NCI-H128 (cell line): Measurements from ENCODE around the gene TMEM218.

Experiments used
- DNase-seq: peaks from one replicate; lab custom pipeline; 2025; ENCODE audit not compliant: unreplicated experiment; lab: John Stamatoyannopoulos, UW

Gene TMEM218

DNA sequence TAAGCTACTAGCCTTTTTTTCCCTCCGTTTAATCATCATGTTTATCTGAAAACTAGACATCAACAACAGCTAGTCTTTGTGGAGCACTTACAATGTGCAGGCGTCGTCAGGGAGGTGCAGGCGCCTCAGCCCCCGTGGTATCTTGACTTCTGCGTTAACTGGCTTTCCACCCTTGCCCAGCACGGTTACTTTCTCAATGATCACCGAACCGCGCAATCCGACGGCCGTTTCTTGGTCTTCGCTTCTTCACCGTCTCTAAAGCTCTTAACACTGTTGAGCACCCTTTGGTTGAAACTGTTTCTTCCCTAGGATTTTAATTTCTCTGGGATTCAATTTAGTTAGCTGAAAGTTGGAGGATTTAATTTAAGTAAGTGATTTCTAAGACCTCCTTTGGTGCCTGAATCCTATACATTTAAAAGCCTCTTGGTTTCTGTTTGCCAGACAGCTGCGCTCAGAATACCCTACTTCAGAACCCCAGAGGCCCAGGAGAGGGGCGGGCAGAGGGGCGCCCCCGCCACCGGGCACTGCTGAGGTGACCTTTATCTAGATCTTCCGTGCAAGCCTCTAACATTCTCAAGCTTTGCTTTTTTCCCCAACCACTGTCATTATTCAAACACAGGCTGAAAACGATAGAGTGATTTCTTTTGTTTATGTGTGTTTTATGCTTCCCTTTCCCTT lies 18.0 kb upstream of the TMEM218 start:
- DNase-seq, result no peak

DNA sequence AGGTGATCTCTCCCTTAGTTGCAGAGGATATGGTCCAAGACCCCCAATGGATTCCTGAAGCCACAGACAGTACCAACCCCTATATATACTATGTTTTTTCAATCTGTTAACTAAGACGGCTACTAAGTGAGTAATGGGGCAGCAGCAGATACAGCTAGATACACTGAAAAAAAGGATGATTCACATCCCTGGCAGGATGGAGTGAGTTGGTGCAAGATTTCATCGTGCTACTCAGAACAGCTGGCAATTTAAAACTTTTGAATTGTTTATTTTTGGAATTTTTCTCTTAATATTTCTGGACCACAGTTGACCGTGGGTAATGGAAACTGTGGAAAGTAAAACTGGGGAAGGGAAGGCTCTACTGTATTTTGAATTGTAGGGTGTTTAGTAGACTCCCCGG lies 17.0 kb upstream of the TMEM218 start:
- DNase-seq, result no peak

GRCh38 chr11:125124618-125124992 lies 13.2 kb upstream of the TMEM218 start:
- no peak for DNase-seq

GRCh38 chr11:125123947-125124617 lies 12.7 kb upstream of the TMEM218 start:
- no peak for DNase-seq

DNA sequence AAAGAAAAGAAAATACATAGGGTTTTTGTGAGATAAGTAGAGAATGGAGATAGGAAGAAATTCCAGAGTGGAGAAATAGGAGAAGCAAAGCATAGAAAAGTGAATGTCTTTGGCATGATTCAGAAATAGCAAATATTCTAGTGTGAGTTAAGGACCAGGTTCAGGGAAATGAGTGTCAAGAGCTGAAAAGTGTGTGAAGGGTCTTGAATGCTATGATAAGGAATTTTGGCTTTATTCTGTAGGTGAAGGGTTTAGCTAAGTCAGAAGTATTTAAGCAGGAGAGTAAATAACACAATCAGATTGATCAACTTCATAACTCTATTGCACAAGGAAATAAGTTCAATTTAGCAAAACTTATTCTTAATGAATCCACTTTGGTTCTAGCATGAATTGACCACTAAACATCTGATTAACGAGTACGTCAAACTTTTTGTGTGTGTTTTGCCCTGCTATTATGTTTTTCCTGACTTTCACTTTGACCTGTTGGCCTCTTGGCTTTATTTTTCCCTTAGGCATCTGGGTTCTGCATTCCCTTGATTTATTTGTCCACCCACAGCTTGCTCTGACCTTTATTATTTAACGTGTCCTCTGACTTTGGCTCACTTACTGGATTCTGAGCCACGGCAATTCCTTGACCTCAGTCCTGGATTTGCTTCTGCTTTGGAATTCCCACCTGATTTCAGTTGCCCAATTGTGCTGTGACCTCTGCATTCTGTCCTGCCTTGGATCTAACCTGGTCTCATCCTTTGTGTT lies 11.9 kb upstream of the TMEM218 start:
- DNase-seq, result no peak

DNA sequence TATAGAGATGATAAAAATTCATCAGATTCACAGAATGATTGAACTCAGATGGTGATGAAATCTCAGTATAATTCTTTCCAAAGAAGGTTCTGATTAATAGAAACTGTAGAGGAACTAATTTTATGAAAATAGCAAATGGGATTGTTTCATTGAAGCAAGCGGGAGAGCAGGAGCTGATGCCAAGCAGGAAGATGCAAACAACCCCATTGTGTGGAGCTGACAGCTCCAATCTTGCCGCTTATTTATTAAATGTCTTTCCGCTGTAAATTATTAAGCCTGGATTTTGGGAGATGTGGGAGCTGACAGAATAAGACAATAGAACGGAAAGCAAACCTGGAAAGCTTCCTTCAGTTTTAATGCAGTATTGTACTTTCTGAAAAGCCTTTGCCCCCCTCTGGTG lies 6.0 kb upstream of the TMEM218 start:
- no peak for DNase-seq

- no peak for DNase-seq
Measured at GRCh38 chr11:125114518-125114917, 3.1 kb upstream of the TMEM218 start.

GRCh38 chr11:125112208-125112604 lies 780 bp upstream of the TMEM218 start:
- no peak for DNase-seq

DNA sequence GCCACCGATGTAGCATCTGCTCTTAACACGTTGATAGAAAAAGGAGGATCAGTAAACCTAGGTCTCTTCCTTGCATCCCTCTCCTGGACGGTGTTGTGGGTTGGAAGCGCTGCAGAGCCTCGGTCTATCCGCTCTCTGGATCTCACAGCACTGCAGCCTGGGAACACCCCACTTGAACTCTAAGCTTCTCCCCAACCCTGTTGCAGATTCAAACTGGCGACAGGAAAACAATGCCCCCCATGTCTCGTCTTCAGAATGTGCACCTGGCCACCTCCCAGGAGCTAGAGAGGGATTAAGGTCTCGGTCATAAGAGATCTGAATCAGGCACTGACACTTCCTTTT lies 454 bp downstream of the TMEM218 start:
- no peak for DNase-seq

DNA sequence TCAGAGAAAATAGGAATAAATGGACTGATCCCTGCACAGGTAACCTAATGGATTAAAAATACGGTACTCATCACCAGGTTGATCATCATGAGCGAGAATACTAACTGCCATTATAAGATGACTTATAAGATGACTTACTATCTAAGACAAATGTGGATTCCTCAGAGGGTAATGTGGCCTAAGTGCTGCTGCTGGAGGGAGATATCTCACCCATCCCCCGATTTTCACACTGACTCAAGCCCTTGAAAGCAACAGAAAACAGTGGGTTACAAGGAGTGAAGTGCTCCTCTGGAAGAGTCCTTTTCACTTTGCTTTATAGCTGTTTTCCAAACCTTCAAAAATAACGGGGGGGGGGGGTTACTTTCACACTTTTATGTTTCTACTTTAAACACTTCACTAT lies 920 bp downstream of the TMEM218 start:
- no peak for DNase-seq

- DNase-seq, result no peak
Measured at GRCh38 chr11:125108469-125108868, 3.0 kb downstream of the TMEM218 start.

DNA sequence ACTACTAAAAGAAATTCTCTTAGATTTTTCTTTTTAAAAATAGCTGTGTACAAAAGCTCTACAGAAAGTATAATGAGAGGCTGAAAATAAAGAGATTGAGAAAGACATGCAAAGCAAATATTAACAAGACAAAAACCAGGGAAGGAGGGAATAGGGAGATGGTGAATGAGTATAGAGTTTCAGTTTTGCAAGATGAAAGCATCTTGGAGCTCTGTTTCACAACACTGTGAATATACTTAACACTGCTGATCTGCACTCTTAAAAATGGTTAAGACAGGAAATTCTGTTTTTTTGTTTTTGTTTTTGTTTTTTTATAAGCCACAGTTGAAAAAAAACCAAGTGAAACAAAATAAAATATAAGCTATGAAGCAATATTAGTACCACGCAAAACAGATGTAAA lies 5.5 kb downstream of the TMEM218 start:
- DNase-seq, result no peak

GRCh38 chr11:125102510-125102909 lies 8.9 kb downstream of the TMEM218 start:
- DNase-seq, result no peak

GRCh38 chr11:125102025-125102424 lies 9.4 kb downstream of the TMEM218 start:
- no peak for DNase-seq

- DNase-seq, result no peak
Measured at GRCh38 chr11:125101596-125101995, 9.8 kb downstream of the TMEM218 start.

GRCh38 chr11:125100136-125100535 lies 11.3 kb downstream of the TMEM218 start:
- no peak for DNase-seq

DNA sequence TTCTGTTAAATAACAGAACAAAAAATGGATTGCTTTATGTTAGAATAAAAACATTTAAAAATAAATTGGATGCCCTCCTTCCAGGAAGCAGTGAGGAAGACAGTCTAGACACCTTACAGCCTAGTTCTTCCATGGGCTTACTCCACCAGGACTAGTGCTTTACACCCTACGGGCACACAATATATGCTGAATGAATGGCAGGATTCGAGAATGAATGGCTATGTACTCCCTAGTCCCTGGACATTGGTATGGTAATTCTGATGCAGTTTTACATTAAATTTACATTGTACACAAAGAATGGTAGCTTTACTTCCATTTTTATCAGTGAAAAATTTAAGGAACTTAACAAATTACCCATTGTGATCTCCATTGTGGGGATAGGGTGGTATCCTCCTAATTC lies 16.7 kb downstream of the TMEM218 start:
- DNase-seq, result no peak

GRCh38 chr11:125093502-125093901 lies 17.9 kb downstream of the TMEM218 start:
- no peak for DNase-seq

- no peak for DNase-seq
Measured at GRCh38 chr11:125092669-125093068, 18.8 kb downstream of the TMEM218 start.

- no peak for DNase-seq
Measured at GRCh38 chr11:125091877-125092664, 19.4 kb downstream of the TMEM218 start.

DNA sequence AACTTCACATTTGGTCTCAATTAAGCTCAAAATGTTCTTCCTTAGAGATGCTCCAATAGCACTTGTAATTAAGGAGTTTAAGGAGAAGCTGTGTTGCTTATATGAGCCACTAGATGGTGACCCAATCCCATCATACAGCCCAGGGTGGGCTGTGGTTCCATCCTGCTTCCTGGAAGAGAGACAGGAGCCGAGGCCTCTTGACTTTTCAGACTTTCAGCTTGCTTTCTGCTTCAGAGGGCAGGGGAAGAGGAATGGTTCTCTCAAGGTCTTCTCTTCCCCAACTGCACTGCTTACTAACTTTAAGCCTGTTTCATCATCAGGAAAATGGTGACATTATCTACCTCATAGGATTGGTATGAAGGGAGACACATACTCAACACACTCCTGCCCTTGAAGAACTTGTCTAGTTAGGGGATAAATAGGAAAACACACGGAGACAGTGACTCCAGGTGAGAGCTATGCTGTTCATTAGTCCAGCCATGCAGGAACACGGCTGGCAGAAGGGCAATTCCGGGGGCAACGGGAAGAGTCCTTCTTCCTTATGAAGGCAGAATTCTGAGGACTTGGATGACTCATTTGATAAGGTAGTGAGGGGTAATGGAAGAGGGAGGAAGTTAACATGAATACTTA lies 20.1 kb downstream of the TMEM218 start:
- no peak for DNase-seq
